Measurements from ENCODE around the gene AGBL2.

- no peak for TF ChIP-seq EZH2 (IDR thresholded peaks at IDR 0.05; ENCODE audit: insufficient read depth, poor library complexity, severe bottlenecking)
- TF ChIP-seq EZH2phosphoT487 (IDR thresholded peaks at IDR 0.05; ENCODE audit: insufficient read depth, low read depth), result no peak
These were observed 72.9 kb downstream of the AGBL2 start, which contains the start of gene MTCH2 for GRCh38 chr11:47642099-47642855.

Measured in GM23248 (cell line).